SU-DHL-6 (cell line): Measurements from ENCODE around the gene PPP1R3D.

Experiments used
- H2AFZ ChIP-seq: fragments of 200-600 bp; sonication (generic); 2 replicates; pipeline ENCODE4 v1.6.1; 2014; ENCODE audit warnings: low read depth, mild to moderate bottlenecking, moderate library complexity, mixed read lengths, antibody characterized with exemption, low read length; ENCODE audit not compliant: severe bottlenecking
- H3F3A ChIP-seq: fragments of 200-600 bp; shearing (Covaris generic); 2 replicates; pipeline ENCODE4 v1.6.0; 2016; ENCODE audit warnings: antibody characterized with exemption, mild to moderate bottlenecking; ENCODE audit not compliant: insufficient read depth
- H3K27ac ChIP-seq: fragments of 200-600 bp; sonication (generic); 2 replicates; pipeline ENCODE4 v1.5.1; 2016; ENCODE audit warnings: low read depth, mild to moderate bottlenecking, low read length, moderate library complexity, mixed read lengths
- H3K27me3 ChIP-seq: fragments of 200-600 bp; sonication (generic), shearing (Covaris generic); 2 replicates; pipeline ENCODE4 v1.6.0; 2014; ENCODE audit warnings: mild to moderate bottlenecking, low read length
- H3K36me3 ChIP-seq: fragments of 200-600 bp; sonication (generic); 2 replicates; pipeline ENCODE4 v1.6.1; 2014; ENCODE audit warnings: mild to moderate bottlenecking, low read length, mixed read lengths
- H3K4me2 ChIP-seq: fragments of 300-600, 200-600 bp; shearing (Covaris generic), sonication (generic); 2 replicates; pipeline ENCODE4 v1.6.0; 2014; ENCODE audit warnings: low read length, low read depth, mild to moderate bottlenecking; ENCODE audit not compliant: poor library complexity, severe bottlenecking
- H3K4me3 ChIP-seq: fragments of 200-600 bp; sonication (generic); 2 replicates; pipeline ENCODE4 v1.5.1; 2014; ENCODE audit warnings: antibody characterized with exemption, low read length, mild to moderate bottlenecking, mixed read lengths; ENCODE audit not compliant: insufficient read depth, poor library complexity, severe bottlenecking
- H3K79me2 ChIP-seq: fragments of 200-600 bp; sonication (generic); 2 replicates; pipeline ENCODE4 v1.6.1; 2014; ENCODE audit warnings: mild to moderate bottlenecking, low read length, moderate library complexity; ENCODE audit not compliant: insufficient read depth
- H3K9ac ChIP-seq: fragments of 200-600 bp; sonication (generic); 2 replicates; pipeline ENCODE4 v1.7.0; 2014; ENCODE audit warnings: mild to moderate bottlenecking, low read length
- H3K9me2 ChIP-seq: fragments of 200-600 bp; sonication (generic); replicated peaks from 2 replicates; pipeline ENCODE4 v1.6.1; 2014; ENCODE audit warnings: low read length; ENCODE audit not compliant: insufficient read depth
- H3K9me3 ChIP-seq: fragments of 200-600 bp; sonication (generic); 2 replicates; pipeline ENCODE4 v1.6.1; 2014; ENCODE audit warnings: low read length, mixed read lengths; ENCODE audit not compliant: insufficient read depth
- H4K20me1 ChIP-seq: fragments of 200-600 bp; sonication (generic); 2 replicates; pipeline ENCODE4 v1.6.1; 2014; ENCODE audit warnings: low read depth, mild to moderate bottlenecking, antibody characterized with exemption, low read length, moderate library complexity, mixed read lengths
- CTCF ChIP-seq: fragments of 200-600 bp; sonication (generic); IDR thresholded peaks from one replicate; pipeline ENCODE4 v1.5.1; 2017; ENCODE audit warnings: antibody characterized with exemption, mild to moderate bottlenecking, low read length, moderate library complexity; ENCODE audit not compliant: insufficient read depth, poor library complexity, severe bottlenecking
- EZH2phosphoT487 ChIP-seq: fragments of 200-600 bp; sonication (generic), shearing (Covaris generic); conservative IDR thresholded peaks from 2 replicates; pipeline ENCODE4 v1.6.1; 2018; ENCODE audit warnings: mild to moderate bottlenecking, antibody characterized with exemption, low read length, moderate library complexity, mixed read lengths

Gene PPP1R3D

GRCh38 chr20:59985864-59986263 lies 45.8 kb upstream of the PPP1R3D start:
- Histone ChIP-seq H3K27ac (no peak overlapping the region), H3K36me3 (no peaks in the 10 kb centered on the region), H2AFZ (no peak overlapping the region), H3K4me2 (no peak overlapping the region), H3K9me3 (no peaks in the 10 kb centered on the region), H3K9me2 (no peaks in the 10 kb centered on the region), H3K79me2 (no peaks in the 10 kb centered on the region), H3K4me3 (no peak overlapping the region), H3K27me3 (no peaks in the 10 kb centered on the region), H3F3A (no peaks in the 10 kb centered on the region), H3K9ac (no peak overlapping the region), H4K20me1 (no peaks in the 10 kb centered on the region)
- TF ChIP-seq EZH2phosphoT487 (no peak), CTCF (peak; percentile 32)

GRCh38 chr20:59985164-59985563 lies 45.1 kb upstream of the PPP1R3D start:
- H3K27ac ChIP-seq: no peak overlapping the region
- no peaks in the 10 kb centered on the region for H4K20me1 ChIP-seq
- TF ChIP-seq EZH2phosphoT487: no peak
- no peak for TF ChIP-seq CTCF
- no peaks in the 10 kb centered on the region for H3K79me2 ChIP-seq
- H3K9me3 ChIP-seq: no peaks in the 10 kb centered on the region
- H2AFZ ChIP-seq: no peak overlapping the region
- no peaks in the 10 kb centered on the region for H3F3A ChIP-seq
- H3K27me3 ChIP-seq: no peaks in the 10 kb centered on the region
- no peak overlapping the region for H3K4me3 ChIP-seq
- H3K9me2 ChIP-seq: no peaks in the 10 kb centered on the region
- no peak overlapping the region for H3K4me2 ChIP-seq
- no peak overlapping the region for H3K9ac ChIP-seq
- H3K36me3 ChIP-seq: no peaks in the 10 kb centered on the region

GRCh38 chr20:59984541-59984940 lies 44.4 kb upstream of the PPP1R3D start:
- no peak overlapping the region for H2AFZ ChIP-seq
- H3K9me3 ChIP-seq: no peaks in the 10 kb centered on the region
- no peaks in the 10 kb centered on the region for H3K36me3 ChIP-seq
- no peaks in the 10 kb centered on the region for H4K20me1 ChIP-seq
- H3K79me2 ChIP-seq: no peaks in the 10 kb centered on the region
- H3K4me3 ChIP-seq: no peak overlapping the region
- H3K27me3 ChIP-seq: no peaks in the 10 kb centered on the region
- H3K4me2 ChIP-seq: no peak overlapping the region
- no peak overlapping the region for H3K27ac ChIP-seq
- TF ChIP-seq EZH2phosphoT487 (no peak), CTCF (no peak)
- no peak overlapping the region for H3K9ac ChIP-seq
- H3K9me2 ChIP-seq: no peaks in the 10 kb centered on the region
- H3F3A ChIP-seq: no peaks in the 10 kb centered on the region
